GM04504 (cell line): ENCODE data around the gene ANKMY2.
"Not testable (repeated sequence)": the region's sequence is repeated elsewhere in the genome, so short reads cannot be mapped to it uniquely, and the experiment has no call there.

Experiments
- DNase-seq: peaks from one replicate; pipeline ENCODE4 v3.0.0-alpha.2; 2012; ENCODE audit warnings: low read depth

The ANKMY2 gene

DNA sequence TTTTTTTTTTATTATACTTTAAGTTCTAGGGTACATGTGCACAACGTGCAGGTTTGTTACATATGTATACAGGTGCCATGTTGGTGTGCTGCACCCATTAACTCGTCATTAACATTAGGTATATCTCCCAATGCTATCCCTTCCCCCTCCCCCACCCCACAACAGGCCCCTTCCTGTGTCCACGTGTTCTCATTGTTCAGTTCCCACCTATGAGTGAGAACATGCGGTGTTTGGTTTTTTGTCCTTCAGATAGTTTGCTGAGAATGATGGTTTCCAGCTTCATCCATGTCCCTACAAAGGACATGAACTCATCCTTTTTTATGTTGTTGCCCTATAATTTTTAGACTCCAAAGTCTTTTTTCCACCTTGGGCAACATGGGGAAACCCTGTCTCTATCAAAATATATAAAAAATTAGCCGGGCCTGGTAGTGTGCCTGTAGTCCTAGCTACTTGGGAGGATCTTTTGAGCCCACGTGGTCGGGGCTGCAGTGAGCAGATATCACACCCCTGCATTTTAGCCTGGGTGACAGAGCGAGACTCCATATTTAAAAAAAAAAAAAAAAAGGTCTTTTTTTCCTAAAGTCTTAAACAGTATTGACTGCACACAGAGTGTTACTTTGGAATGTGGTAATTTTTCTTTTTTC lies 14.4 kb upstream of the ANKMY2 start:
- DNase-seq: not testable (repeated sequence)

DNA sequence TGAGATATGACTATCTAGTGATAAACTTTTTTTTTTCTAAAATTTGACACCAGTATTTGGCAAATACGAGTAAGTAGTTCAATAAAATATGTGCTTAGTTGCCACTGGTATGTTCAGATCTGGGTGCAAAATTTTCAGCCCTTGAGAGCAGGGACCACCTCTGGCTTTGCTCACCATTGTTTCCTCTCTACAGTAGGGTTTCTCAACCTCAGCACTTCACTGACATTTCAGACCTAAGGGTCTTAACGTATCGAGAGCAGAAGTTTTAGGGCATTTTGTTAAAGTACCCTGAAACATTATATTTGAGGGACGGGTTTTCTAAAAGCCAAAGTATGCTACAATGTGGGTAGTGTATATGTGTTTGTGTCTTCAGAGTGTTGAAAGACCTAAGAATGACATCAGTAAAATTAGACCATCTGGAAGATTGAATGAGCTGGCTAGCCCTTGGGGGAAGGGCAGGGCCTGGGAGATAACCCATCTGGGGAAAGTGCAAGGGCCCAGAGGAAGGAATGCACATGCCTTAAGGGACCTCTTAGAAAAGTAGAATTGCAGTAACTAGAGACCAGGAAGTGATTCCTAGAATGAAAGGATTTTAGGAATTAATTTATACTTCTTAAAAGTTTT lies 12.2 kb upstream of the ANKMY2 start:
- DNase-seq: peak; percentile 73

DNA sequence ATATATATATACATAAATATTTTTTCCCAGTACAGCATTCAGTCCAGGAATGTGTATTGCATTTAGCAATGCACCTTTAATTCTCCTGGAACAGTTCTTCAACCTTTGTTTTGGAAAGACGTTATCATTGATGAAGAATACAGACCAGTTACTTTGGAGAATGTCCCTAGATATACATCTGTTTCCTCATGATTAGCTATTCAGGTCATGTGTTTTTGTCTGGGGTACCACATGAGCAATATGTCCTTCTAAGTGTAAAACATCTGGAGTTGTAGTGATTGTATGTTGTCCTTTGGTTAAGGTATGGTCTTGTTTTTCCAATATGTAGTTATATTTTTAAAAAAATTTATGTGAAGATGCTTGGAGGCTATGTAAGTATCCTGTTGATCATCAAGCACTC lies 10.6 kb upstream of the ANKMY2 start:
- no peak for DNase-seq

DNA sequence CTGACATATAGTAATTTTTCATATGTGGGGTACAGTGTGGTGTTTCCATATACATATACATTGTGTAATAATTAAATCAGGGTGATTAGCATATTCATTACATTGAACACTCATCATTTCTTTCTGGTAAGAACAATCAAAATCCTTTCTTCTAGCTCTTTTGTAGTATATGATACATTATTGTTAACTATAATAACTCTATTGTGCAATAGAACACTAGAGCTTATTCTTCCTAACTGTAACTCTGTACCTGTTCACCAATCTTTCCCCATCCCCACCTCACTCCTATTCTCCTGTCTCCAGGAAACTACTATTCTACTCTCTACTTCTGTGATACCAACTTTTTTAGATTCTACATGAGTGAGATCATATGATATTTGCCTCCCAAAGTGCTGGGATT lies 9.8 kb upstream of the ANKMY2 start:
- DNase-seq: no peak

DNA sequence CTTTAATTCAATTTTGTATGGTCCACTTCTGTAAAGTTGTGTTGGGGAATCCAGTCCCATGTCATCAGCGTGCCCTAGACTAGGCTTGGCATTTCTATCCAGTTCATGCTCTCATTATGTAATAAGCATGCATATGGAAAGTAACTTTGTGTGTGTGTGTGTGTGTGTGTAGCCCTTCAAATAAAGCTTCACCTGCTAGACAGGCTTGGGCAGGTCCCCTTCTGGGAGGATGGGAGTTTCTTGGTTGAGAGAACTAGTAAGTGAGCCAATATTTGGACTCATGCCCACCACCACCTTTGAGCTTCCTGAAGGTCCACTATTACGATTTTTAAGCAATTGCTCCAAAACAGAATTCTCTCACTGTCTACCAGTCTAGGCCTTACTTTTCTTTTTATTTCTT lies 7.3 kb upstream of the ANKMY2 start:
- no peak for DNase-seq

DNA sequence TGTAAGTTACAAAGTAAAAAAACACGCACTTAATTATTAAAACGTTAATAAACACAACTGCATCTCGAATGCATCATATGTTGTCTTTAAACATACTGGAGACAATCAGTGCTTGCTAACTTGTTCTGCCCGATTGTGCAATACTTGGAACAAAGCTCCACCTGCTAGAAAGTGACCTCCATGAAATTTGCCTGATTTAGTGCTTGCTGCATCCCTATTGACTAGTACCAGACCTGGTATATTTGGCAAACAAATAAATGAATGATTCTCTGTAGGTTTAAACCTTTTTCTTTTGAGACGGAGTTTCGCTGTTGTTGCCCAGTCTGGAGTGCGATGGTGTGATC lies 6.7 kb upstream of the ANKMY2 start:
- no peak for DNase-seq

DNA sequence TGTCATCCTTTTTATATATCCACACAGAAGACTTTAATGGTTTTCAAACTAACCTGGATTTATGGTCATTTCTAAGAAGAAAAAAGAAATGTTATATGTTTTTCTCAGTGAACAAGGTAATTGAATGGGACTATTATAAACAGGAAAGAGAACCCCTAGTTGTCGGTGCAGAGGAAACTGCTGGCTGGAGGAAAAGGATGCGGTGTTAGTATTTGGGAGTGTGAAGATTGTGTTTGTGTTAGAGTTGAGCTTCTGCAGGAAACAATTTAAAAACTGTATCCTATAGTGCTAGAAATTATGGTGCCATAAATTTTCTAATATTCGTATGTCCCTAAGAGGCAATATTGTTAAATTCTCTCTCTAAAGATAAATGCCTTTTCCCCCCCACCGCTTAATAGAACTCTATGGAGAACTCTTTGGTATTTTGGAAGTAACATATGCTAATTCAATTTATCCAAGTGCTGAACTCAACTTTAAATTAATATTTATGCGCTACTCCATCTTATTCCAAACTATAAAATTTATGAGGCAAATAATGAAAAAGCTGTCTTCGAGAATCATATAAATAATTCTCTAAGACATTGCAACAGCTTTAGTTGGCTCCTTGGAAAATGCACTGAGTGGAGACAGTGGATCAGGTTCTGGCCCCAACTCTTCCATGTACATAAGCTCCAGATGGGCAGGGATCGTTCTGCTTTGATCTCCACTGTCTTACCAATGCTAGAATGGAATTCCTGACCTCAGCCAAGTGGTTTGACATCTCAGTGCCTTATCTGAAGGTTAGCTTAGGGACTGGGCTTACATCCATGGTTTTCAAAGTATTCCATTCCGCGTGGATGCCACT lies 6.1 kb upstream of the ANKMY2 start:
- no peak for DNase-seq

DNA sequence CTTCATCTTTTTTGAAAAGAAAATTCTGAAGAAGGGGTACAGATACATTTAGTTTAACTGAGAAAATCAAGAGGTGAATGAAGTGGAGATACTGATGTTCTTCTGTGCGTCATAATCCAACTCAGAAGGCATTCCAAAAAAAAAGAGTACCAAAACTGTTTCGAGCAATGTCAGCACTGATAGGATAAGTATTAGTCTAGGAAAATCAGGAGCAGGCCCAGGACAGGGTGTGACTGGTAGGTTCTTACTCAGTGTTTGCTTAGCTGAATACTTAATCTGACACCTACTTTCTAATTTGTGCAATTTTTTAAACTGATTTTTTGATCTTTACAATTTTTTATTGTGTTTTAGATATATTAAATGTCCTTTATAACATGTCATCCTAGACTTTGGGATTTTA lies 4.7 kb upstream of the ANKMY2 start:
- no peak for DNase-seq

DNA sequence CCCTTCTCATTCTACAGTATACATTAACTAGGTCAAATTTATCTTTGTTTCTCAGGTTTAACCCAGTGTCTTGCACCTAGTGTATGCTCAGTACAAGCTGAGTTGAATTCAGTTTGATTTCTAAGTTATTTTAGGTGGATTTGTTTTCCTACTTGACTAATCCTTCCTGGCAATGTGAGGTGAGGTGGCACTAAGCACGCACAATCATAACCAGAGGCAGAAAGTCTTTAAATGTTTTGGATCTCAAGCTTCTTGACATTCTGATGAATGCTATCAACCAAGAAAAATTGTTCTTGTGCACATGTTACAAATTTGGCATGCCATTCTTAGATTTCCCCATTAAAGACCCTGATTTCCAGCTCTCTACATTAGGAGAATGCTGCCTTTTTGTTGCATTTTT lies 3.6 kb upstream of the ANKMY2 start:
- no peak for DNase-seq

DNA sequence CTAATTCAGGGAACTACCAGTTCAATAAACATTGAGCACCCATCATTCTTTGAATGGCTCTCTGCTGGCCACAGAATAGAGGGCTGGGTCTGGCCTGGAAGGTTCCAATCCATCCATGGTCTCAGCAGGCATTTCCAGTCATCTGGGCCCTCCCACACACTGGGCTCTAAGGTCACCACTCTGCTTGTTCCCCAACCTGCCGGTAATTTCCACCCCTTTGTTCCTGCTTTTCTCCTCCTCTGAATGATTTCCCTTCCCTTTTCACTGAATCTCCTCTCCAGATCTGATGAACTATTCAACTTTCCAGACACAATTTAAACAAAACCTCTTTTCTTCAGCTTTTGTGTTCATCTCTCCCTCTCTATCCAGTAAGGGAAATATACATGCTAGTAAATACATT lies 3.0 kb upstream of the ANKMY2 start:
- no peak for DNase-seq

DNA sequence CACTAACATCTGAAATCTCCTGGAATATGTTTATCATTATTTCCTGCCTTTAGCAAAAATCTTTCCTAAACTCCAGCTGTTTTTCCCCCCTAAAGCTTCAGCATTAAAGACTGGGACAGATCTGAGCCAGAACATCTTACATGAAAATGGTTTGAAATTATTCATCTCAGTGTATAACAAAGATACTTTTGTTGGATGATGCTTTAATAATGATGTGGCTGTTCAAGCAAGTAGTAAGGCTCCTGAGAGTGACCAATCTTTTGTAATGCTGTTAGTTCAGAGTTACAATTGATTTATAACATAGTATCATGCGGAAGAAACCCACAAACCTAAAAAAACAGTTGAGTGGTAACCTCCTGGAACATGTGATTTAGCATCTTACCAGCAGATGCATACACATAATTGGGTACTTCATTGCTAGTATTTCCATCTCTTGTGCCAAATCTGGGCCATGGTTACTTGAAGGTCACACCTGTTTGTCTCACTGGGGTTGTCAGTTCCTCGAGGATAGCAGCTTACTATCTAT lies 1.9 kb upstream of the ANKMY2 start:
- DNase-seq: no peak

DNA sequence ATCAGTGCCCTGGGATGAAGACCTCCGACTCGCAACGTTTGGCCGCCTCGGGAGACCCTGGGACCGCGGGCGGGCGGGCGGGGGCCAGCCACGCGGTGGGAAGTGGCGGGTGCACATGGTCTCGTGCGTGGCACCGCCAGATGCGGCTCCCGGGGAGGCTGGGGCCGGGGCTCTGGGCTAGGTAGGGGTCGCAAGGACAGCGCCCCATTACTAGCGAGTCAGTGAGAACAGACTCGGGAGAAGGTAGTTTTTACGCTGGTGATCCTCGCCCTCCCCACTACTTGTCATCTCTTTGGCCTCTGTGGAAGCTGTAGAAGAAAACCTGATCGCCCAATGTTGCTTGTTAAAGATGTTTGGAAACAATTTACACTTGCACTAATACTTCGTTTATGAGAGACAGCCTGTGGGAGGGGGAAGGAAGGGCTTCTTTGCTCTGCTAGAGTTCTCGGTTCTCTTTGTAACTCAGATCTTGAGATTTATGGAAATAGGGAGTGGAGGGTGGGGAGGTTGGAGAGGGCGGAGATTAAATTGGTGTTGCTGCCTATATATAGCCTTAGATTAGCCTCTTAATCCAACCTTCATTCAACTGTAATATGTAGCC lies 1.0 kb upstream of the ANKMY2 start:
- DNase-seq: no peak

DNA sequence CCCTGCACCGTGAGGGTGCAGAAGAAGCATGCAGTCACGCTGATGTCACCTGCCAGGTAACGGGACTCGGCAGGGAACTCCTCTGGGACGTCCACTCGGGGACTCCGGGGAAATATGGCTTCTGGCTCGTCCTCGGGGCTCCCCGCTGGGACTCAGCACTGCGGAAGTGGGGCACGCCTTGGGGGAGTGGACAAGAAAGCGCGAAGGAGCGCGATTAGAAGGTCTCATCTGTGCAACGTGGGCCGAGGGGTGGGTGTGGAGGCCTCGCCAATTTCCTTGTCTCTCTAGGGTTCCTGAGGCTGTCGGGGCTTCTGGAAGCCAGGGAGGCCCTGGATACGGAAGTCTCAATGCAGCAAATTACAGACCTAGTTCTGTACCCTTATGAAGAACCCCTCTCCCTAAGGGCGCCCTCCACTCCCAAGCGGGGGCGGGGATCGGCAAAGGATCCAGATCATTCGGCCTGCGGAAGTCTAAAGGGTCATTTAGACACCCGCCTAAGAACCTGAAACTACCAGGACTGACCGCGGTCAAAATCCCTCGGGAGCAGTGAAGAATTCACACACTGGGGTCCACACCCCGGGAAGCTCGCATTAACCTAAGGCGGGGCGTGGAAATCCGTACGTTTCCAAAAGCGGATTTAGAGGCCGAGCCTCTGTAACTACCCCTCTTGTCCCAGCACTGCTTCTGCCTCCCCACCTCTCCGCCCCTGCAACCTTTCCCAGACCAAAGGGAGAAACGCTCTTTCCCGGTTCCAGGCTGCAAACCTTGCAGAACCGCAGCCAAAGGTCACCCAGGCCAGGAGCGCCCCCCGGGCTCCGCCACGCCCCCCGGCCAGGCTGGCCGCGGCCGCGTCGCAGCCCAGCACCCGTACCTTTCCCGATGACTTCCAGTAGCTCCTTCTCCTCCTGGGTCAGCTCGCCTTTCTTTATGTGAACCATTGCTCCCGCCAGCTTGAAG lies 640 bp downstream of the ANKMY2 start:
- no peak for DNase-seq

DNA sequence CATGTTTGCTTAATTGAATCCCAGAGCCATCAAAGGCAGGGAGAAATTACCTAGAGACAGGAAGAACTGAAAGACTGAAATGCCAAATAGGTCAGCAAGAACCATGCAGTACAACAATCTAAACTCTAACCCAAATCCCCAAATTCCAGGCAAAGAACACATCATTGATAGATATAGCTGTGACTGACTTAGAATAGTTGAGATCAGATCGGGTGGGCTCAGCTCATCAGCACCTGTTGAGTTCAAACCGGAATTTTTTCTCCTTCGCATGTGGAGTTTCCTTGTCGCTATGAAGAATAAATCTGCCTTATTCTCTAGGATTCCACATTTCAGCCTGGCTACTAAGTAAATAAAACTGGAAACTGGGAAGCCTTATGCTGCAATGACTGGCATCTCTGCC lies 1.4 kb downstream of the ANKMY2 start:
- no peak for DNase-seq

DNA sequence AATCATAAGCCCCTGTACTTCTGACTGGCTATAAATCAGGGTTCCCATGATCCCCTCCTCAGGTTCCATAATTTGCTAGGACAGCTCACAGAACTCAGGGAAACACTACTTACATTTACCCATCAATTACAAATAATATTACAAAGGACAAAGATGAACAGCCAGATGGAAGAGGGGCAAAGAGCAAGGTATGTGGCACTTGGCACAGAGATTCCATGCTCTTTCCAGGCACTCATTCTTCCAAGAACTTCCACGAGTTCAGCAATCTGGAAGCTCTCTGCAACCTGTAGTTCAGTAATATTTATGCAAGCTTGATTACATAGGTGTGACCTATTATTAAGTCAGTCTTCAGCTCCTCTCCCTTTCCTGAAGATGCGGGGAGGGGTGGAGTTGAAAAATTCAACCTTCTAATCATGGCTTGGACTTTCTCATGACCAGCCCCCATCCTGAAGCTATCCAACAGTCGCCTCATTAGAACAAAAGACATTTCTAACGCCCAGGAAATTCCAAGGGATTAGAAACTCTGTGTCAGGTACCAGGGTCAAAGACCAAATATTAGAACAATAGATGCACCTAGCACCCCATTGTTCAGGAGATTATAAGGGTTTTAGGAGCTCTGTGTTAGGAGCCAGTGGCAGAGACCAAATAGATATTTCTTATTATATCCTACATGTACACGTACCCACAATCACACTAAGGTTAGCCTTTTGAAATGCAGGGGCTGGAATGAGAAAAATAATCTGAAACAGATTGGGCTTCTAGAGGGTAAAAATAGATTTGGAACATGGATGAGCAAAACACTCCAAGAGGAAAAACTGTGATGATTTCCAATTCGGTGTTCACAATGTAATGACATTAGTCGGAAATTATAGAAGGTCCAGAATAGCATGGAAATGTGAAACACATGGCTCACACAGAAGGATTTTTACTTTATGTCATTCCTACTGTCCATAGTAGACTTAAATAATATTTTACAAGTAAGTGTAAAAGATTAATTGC lies 7.0 kb downstream of the ANKMY2 start:
- DNase-seq: no peak

DNA sequence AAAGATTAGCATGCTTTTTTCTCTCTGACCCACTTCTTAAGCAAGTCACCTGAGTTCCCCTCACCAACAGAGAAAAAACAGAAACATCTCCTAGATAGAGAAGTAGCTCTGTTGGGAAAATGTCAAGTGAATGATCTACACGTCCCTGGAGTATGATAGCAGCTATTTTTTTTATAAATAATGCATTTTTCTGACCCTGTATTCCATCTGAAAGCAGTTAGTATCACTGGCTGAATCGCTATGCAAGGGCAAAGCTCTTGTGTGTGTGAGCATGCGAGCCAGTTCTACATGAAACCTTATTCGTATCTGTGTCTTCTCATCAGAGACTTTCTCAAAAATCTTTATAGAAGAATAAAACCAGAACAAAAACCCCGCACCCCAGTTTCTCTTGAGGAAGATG lies 8.2 kb downstream of the ANKMY2 start:
- DNase-seq: no peak

DNA sequence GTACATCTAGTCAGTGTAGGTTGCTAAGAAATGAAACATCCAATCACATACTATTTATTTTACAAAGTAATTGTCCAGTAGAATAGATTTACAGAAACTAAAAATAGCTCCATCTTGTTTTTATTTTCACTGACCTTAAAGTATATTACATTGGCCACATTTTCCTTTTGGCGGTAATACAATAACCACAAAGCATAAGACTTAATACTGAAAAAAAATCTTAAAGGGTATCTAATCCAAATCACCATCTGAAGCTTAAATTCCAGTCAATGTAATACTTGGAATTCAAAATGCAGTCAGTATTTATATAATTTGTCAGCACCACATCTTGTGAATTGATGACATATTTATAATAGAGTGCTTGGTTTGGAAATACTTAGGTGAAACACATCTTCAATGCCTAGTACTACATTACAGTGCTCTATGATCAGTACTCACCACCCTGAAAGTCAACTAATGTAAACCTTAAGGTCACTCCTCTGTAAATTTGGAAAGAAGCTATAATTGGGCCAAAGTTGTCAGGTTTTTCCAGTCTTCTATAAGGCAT lies 8.9 kb downstream of the ANKMY2 start:
- DNase-seq: no peak

DNA sequence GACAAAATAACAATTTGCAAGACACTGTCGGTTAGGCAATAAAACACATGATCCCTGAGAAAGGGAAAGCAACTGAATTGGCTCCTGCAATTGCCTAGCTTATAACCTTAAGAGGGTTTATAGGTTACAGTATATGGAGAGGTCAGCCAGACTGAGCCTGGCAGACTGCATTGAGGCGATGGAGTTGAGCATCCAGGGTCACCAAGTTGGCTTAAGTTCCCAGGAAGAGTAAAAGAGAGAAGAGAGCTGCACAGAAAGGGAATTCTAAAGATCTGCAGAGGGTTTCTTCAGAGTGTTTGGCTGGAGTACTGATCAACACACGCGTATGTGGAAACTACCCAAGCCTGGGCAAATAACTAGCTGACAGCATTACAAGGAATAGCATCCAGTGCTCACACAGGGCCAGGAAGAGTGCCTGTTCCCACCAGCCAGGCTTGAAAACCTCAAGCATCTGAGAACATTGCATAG lies 11.2 kb downstream of the ANKMY2 start:
- no peak for DNase-seq

DNA sequence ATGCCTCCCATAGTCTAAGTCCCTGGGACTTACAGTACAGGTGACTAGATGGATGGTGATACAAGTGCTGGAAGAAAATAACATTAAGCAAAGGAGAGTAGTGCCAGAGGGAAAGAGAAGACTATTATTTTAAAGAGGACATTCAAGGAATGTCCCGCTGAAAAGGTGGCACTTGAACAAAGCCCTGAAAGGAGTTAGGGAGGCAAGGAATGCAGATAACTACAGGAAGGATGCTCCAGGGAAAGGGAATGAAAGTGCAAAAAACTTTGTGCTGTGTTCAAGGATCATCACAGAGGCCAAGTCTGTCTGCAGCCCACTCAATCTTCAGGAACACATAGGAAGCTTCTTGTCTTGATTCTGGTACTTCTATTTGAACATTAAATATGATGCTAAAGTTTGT lies 14.9 kb downstream of the ANKMY2 start:
- DNase-seq: no peak

DNA sequence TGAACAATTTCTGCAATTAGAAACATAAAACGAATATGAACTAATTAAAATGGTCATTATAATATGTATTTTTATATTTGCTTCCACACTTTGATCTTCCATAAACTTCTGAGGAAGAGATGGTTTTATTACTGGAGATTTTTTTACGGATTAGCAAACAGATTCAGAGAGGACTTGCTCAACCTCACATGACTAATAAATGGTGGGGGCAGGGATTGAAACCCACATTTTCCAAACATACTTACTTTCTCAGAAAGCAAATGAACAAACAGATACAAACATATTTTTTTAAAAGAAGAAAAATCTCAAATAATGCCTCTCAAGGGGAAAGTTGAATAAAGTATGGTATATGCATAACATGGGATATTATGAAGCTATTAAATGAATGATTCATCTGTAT lies 18.3 kb downstream of the ANKMY2 start:
- no peak for DNase-seq
